Pancreas (tissue), 10 donors: ENCODE results near the gene TBC1D13. TPM values are rescaled to one million over a fixed set of nuclear protein-coding genes. Genes with fewer than 3 reads are reported as not detected.

ENCODE experiments used
- ATAC-seq, 4 donors: fragments of 200-7000 bp; cut with Tn5 transposase; one replicate each; pipeline versions ENCODE4 v1.8.0 to v1.9.1; 2020; ENCODE audit warnings: mild to moderate bottlenecking in 4 of 4, moderate library complexity in 4 of 4
- DNase-seq, 6 donors: peaks; one replicate each; pipeline ENCODE4 v3.0.0-alpha.2; 2020
- FAIRE-seq: peaks from 2 replicates; lab custom pipeline; 2012; peaks lifted over from hg19 to GRCh38; lab: Jason Lieb, UNC
- H3K27ac ChIP-seq, 4 donors: fragments of 200-600 bp; sonication (generic); 1 replicate in 3 of 4; 2 replicates in 1 of 4; pipeline versions ENCODE4 v1.5.0 to v1.8.0; 2020
- H3K27me3 ChIP-seq, 4 donors: fragments of 200-600 bp; one replicate each; pipeline ENCODE4 v1.8.0; 2021
- H3K36me3 ChIP-seq, 3 donors: fragments of 200-600 bp; sonication (generic) in 1 of 3; one replicate each; pipeline versions ENCODE4 v1.5.0 to v1.8.0; 2020 to 2021
- H3K4me1 ChIP-seq, 3 donors: fragments of 200-600 bp; one replicate each; pipeline ENCODE4 v1.8.0; 2021
- H3K4me3 ChIP-seq, 4 donors: fragments of 200-600 bp; sonication (generic) in 2 of 4; one replicate each; pipeline versions ENCODE4 v1.5.0 to v1.8.0; 2020 to 2021
- H3K9me3 ChIP-seq, 4 donors: fragments of 200-600 bp; one replicate each; pipeline ENCODE4 v1.8.0; 2021
- CTCF ChIP-seq, 4 donors: fragments of 200-600 bp; sonication (generic) in 3 of 4; IDR thresholded peaks; one replicate each; pipeline versions ENCODE4 v1.5.0 to v1.8.0; 2021; ENCODE audit warnings: antibody characterized with exemption in 4 of 4
- WGBS, 2 donors: extraction: QIAGEN DNeasy Blood & Tissue Kit; methylation state at CpG; one replicate each; pipeline ENCODE4 v1.1.7; 2013; 5-methylcytosine and 5-hydroxymethylcytosine counted together
- intact Hi-C, 3 donors: fragments of 100-400 bp; cut with DNase I; formaldehyde crosslinking; loops; one replicate each; pipeline versions ENCODE4 v1.11.1 to v1.14.2; 2022
- polyA plus RNA-seq, 2 donors: library from polyadenylated mRNA; stranded (reverse); fragments of 200-250 nt; gene quantifications; one replicate each; pipeline ENCODE4 v1.2.3, GENCODE V29; 2013
- total RNA-seq, 6 donors: library from RNA; stranded (reverse); fragmentation: NEBNext Ultra II Directional in 4 of 6; extraction: Animal tissue kit (Norgen Biotek cat#: 25700) in 4 of 6; gene quantifications; one replicate each; pipeline versions ENCODE4 v1.2.1 to v1.2.4, GENCODE V29; 2021 to 2023
- donor health status: healthy with polysubstance abuse.
- donor health status: DM: no; HTN: no; CAD: no; lungs with moderate emphysema.
- donor health status: DM: no; HTN: no; CAD: no.
- donor health status: control.
- donor health status: control.
- donor health status: Bipolar disorder and iron deficiency.
- donor health status: DM: yes; HTN: yes; CAD: no.
- donor health status: DM: no; HTN: no; CAD: no.
- donor health status: DM: no; HTN: no; CAD: no.
- donor health status: DM: yes; HTN: yes; CAD: no.

The TBC1D13 gene
- total and polyA plus RNA-seq, 8 donors, result 10.9 to 18.5 (median 13.9) TPM

GRCh38 chr9:128750926-128751595, 36.0 kb upstream of the TBC1D13 start:
- Histone ChIP-seq H3K27ac (no peak overlapping the region), H3K4me1 (no peaks in the 10 kb centered on the region), H3K4me3 (no peak overlapping the region), H3K36me3 (peaks cover 0 to 30% (median 29%) of the 10 kb centered on the region in 3 donors), H3K9me3 (no peaks in the 10 kb centered on the region), H3K27me3 (no peaks in the 10 kb centered on the region)
- FAIRE-seq (no peak), ATAC-seq (peak in 1 of 4 donors; percentile 11), DNase-seq (no peak)
- intact Hi-C loops, result no loop called here
- no peak for TF ChIP-seq CTCF (IDR thresholded peaks at IDR 0.05)
- WGBS, 2 donors, result 91 to 93% methylated on average over 22 of the region's 22 CpGs

- Histone ChIP-seq H3K27me3 (no peaks in the 10 kb centered on the region), H3K9me3 (no peaks in the 10 kb centered on the region), H3K27ac (no peak overlapping the region), H3K4me1 (no peaks in the 10 kb centered on the region), H3K4me3 (no peak overlapping the region), H3K36me3 (peaks cover 0 to 30% (median 29%) of the 10 kb centered on the region in 3 donors)
- DNase-seq (no peak), FAIRE-seq (no peak), ATAC-seq (no peak)
- 94 to 95% methylated on average over 16 of the region's 16 CpGs for WGBS, 2 donors
- TF ChIP-seq CTCF (IDR thresholded peaks at IDR 0.05), result no peak
- intact Hi-C loops, result no loop called here
Observed at GRCh38 chr9:128753627-128754026, 33.4 kb upstream of the TBC1D13 start.

GRCh38 chr9:128757602-128758001, 29.5 kb upstream of the TBC1D13 start:
- WGBS, 2 donors, result 92 to 93% methylated on average over 6 of the region's 6 CpGs
- intact Hi-C loops, result no loop called here
- no peaks in the 10 kb centered on the region for H3K4me1 ChIP-seq
- no peak overlapping the region for H3K4me3 ChIP-seq
- peaks cover 0 to 12% (median 10%) of the 10 kb centered on the region in 3 donors for H3K36me3 ChIP-seq
- H3K9me3 ChIP-seq, result no peaks in the 10 kb centered on the region
- FAIRE-seq (no peak), ATAC-seq (no peak), DNase-seq (no peak)
- H3K27me3 ChIP-seq, result no peaks in the 10 kb centered on the region
- H3K27ac ChIP-seq, result no peak overlapping the region
- no peak for TF ChIP-seq CTCF (IDR thresholded peaks at IDR 0.05)

- H3K4me3 ChIP-seq, result no peak overlapping the region
- peak in 1 of 4 donors; percentile 20 for ATAC-seq
- intact Hi-C loops, result no loop called here
- H3K9me3 ChIP-seq, result no peaks in the 10 kb centered on the region
- FAIRE-seq, result no peak
- H3K36me3 ChIP-seq, result no peaks in the 10 kb centered on the region
- peaks cover 0 to 9% (median 3%) of the 10 kb centered on the region in 3 donors for H3K4me1 ChIP-seq
- no peak for DNase-seq
- H3K27me3 ChIP-seq, result no peaks in the 10 kb centered on the region
- TF ChIP-seq CTCF (IDR thresholded peaks at IDR 0.05), result no peak
- no peak overlapping the region for H3K27ac ChIP-seq
- WGBS, 2 donors, result 65 to 73% methylated on average over 9 of the region's 9 CpGs
Observed at GRCh38 chr9:128762671-128763449, 24.2 kb upstream of the TBC1D13 start.
